Pons (tissue), 1 donor: Measurements from ENCODE around the gene VWA5A.
A peak's percentile ranks its signal among the peaks of the same experiment; 100 is the strongest.

Experiments
- DNase-seq: peaks from one replicate; pipeline ENCODE4 v3.0.0-alpha.2; 2016; ENCODE audit warnings: low spot score

VWA5A gene

DNA sequence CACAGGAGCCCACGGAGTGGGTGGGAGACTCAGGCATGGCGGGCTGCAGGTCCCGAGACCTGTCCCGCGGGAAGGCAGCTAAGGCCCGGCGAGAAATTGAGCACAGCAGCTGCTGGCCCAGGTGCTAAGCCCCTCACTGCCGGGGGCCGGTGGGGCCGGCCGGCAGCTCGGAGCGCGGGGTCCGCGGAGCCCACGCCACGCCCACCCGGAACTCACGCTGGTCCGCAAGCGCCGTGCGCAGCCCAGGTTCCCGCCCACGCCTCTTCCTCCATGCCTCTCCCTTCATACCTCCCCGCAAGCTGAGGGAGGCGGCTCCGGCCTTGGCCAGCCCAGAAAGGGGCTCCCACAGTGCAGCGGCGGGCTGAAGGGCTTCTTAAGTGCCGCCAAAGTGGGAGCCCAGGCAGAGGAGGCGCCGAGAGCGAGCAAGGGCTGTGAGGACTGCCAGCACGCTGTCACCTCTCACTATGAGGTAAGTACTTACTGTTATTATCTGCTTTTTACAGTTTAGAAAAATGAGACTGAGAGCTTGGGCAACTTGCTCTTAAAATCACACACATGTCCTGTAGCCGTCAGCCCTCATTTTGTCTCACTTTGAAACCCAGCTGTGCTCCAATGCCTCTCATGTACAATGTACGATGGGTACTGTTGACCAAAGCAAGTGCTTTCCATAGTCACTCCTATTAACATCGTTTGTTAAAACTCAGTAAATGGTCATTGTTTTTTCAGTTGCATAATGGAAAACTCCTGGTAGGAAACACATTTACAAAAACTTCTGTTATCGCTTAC, 55.7 kb downstream of the VWA5A start:
- no peak for DNase-seq

DNA sequence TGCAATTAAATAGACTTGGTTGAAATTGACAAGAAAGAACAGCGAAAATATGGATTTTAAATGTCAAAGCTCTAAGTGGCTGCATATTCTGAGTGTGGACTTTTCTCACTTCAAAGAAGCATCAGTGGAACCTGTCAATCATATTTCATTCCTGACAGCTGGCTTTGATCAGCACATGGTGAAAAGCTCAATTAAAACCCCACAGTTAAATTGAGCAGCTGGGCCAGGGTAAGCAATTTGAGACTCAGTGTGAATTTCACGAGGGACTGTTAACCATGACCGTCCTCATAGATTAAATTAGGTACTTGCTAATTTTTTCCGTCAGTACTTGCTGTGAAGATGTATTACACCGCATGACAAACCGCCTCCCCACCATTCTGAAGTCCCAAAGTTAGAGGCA, 56.9 kb downstream of the VWA5A start:
- DNase-seq, result no peak

DNA sequence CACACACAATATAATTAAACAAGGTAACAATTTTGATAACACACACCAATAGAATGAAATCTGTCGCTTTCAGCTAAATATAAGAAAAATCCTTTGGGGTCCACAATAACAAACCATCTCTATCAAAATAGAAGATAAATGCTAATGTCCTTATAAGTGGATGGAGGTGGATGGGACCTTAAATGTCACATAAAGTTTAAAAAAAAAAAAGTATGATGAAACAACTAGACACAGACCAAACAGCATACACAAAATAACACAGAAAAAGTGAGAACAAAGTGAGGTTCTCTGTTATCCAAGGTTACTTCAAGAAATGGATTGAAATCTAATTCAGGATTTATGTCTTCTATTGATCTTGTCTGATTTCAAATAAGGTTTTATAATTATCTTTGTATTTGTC, 57.3 kb downstream of the VWA5A start:
- DNase-seq, result no peak

DNA sequence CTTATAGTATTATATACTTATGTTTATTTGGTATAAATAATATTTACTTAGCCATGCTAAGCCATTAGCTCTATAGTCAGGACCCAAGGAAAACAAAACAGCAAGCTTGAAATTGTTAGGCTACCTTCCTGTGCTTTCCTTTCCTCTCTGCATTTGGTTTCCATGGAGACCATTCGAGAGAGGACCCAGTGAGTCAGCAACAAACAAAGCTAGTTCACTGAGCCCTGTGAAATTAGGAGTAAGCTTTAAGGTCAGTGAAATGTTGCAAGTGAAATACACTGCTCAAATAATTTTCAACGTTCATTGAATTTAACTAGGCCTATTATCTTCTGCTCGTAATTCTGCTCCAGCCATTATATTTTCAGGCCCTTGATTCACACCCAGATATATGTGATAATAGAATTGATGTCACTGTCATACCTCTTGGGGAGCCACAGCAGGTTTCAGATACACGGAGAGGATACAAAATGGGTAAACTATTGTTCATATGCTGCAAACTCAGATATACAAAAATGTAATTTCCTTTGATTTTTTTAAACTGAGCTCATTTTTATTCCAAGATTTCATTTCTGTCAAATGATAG, 58.8 kb downstream of the VWA5A start:
- DNase-seq, result peak; percentile 35

DNA sequence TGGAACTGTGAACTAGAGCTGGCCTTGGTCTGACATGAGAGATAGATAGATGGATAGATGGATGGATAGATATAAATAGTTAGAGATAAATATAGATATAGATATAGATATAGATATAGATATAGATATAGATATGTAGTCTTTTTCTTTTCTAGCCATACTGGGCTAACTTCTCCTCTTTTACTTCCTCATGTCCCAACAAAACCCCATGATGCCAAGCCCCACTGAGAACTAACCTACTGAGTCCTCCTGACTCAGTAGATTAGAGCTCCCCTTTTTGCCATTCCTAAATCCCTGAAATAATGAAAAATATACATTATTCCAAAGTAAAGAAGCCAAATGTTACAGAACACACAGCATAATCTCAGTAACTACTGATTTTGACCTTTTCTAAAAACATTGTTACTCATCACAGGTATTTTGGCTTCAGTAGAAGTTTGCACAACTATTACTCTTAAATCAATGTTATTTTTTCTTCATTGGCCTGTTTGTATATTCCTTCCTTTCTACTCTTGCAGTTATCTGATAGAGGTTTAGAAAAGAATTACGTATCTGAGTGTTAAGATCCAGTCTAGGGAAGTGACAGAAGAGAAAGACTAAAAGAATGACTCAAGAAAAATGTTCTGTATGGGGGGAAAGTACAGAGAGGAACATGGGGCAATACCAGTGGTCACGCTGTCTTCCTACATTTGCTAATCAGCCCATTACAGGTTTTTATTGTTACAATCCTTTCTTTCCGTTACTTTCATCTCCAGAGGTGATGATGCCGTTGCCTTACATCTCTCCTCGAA, 61.9 kb downstream of the VWA5A start:
- DNase-seq, result no peak

DNA sequence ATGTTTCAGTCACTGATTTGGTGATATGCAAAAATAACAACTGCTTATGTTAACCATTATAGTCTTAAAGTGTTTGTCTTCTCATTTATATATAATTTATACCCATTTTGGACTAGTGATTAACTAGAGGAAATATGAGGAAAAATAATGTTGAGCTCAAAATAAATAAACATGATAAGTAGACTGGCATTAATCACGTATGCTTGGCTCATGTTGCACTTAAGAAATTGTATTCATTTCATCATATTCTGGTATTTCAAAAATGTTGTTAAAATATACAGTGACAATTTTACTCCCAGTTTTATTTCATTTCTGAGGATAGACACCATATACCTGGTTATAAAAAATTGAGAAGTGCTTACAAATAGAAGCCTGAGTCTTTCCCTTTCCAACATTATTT, 64.1 kb downstream of the VWA5A start:
- DNase-seq, result no peak

DNA sequence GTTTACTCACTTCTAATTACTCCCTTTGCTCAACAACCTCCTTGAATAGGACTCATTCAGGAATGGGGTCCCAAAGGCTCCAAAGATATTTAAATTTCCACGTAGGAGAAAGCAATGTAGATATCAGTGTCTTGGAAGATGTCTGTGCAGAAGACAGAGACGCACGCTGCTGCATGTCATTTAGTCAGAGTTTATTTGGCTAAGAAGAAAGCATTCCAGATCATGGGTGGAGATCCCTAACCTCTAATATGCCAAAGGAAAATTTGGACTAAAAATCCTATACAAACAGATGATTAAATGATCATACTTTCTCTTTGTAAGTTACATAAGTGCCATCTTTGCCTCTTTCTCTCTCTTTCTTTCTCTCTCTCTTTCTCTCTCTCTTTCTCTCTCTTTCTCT, 67.8 kb downstream of the VWA5A start, which contains the start of gene OR10D3:
TSS of gene OR10D3 (plus strand) at position 278 of the 400 bp plus-strand sequence. CDS start 1,925 bp downstream, outside the sequence.
- no peak for DNase-seq

DNA sequence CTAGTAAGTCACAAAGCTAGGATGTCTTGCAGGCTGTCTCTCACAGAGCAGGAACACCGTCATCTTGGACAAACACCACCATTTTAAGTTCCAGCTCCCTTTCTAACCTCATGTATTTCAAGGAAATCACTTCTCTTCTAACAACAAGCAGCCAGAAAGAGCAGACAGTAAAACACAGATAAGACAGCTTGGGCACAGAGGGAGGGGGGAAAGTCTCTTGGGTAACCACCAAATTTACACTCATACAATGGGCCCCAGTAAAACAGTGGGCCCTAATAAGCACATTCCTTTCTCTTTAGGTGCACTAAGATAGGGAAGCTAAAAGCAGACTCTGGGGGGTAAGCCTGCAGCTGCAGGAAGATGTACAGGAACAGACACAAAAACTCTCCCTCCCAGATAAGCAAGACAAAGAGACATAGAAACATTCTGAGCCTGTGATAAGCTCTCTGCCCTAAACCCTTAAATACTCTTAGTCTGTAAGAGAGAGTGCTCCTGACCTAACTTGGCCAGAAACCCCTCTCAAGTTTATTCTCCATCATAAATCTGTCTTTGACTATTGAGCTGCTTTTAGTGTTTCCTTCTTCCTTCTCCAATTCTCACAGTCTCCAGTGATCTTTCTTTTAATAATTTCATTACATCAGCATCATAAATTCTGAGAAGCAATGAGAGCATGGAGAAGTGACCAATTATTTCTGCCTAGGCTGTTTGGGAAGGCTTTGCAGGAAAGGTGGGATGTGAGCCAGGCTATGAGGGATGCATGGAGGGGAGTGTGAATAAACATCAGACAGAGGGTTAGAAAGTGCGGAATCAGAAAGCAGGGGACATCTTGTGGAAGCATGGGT, 75.3 kb downstream of the VWA5A start:
- no peak for DNase-seq

DNA sequence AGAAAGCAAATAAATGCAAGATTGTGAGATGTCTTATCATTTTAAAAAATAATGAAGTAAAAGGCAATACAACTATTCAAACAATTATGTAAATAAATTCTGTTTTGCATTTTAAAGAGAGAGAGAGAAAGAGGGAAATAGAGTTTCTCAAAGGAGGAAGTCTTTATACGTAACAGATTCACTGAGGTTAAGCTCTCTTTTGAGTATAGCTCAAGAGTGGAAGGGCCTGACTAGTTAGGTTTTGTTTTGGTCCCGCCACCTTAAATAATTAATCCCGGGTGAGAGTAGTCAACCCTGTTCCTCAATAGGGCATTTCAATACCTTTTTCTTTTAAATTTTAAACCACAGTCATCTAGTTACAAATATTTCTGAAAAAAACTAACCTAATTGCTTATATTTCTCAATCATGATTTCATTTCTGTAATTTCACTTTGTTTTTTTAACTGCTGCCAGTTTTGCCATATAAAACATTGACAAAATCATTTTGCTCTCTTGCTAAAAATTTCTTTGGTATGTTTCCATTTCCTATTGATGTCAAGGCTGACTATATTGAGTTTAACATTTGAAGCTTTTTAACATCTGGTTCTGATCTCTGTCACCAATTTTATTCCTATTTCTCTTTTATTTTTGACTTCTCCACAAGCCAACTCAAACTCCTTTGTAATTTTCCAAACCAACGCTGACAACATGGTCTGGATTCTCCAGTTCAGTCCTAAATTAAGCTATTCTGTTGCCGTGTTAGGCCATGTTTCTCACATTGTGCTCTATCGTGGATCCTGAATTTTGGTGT, 78.2 kb downstream of the VWA5A start:
- DNase-seq, result no peak

DNA sequence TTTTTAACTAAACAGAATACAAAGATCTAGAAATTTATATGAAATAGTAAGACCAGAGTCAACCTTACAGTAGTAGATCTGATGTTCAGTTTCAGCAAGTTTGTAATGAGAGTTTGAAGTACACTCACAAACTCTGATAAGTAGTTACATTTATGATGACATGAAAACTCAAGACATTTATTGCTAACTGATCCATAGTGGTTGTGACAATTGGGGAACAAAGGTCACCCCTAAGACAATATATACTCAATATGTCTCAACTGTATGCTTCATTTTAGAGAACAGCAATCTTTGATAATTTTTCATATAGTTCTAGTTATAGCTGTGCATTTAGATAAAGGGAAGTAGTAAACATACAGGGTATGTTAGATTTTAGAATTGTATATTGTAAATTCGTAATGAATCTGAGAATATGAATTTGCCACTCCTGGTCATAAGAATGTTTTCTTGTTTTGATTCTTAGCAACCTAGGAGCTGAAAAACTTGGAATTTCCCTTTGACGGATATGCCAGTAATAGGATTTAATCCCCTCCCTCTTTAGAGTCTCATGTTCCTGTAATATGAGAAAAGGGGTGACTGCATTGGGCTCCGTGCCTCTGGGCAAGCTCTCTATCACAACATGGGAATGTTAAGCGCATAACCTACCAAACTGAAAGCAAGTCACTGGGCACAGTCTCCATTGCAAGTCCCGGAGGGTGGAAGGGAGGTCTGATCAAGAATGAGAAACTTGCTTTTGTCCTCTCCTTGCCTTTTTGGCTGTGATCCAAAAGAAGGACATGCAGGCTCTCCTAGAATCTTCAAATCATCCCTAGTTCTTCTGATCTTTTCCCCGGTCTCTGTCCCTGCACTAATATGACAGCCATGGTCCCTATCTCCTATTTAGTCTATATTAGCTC, 79.3 kb downstream of the VWA5A start:
- no peak for DNase-seq

DNA sequence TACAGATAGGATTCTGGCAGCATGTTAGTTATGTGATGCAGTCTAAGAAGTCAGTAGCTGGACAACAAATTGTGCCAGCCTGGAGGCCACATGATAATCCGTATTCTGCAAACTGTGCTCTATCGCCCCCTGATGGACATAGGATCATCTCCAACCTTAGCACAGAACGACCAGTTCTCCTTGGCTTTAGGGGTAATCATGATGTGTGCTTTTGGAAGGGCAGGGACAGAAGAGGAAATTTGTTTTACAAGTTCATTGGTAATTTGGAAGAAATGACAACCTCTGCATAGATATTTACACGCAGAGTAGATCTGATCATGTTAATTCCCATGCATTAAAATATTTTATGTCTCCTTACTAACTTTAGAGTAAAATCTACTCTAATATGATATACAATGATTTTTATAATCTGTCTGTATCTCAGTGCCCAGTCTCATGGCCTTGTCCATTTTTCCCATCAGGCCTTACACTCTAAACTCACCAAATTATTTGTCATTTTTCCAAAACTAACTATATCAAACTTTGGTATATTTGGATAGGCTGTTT, 80.0 kb downstream of the VWA5A start:
- no peak for DNase-seq
